Peyer's patch (tissue), 4 donors: ENCODE data around the gene MAST2.
A peak's percentile ranks its signal among the peaks of the same experiment; 100 is the strongest.

Experiments used
- POLR2A ChIP-seq, 2 donors: fragments of 450-650 bp; IDR thresholded peaks; one replicate each; pipeline ENCODE4 v1.5.1; 2017; ENCODE audit warnings: antibody characterized with exemption in 2 of 2, mild to moderate bottlenecking in 2 of 2, moderate library complexity in 2 of 2
- TF ChIP-seq, protein P1 (sequence below), 6 experiments: fragments of 450-650 bp in 4 of 6; fragments of 200-600 bp in 2 of 6; sonication (generic) in 1 of 6; IDR thresholded peaks; one replicate each; pipeline ENCODE4 v1.5.1; 2017 to 2019; ENCODE audit warnings: antibody characterized with exemption in 6 of 6, mild to moderate bottlenecking in 3 of 6, moderate library complexity in 1 of 6

DNA sequence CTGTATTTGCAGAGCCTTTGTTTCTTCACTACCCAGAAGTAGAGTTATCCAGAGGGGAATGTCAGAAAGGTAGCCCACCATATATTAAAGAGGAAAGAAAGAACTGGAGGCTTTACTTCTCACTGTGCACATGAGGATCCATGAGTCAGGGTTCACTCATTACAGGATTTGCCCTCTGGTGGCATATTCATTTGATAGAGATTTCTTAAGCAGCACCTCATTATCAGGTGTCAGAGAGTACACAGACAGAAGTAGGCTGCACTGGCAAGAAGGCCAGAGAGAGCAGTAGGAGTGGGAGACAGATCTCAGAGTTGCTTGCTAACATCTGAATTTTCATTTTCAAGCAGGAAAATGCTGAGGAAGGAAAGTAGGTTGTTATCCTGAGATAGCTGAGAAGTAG is 205.2 kb downstream of the MAST2 start:
- TF ChIP-seq POLR2A (IDR thresholded peaks at IDR 0.05) = no peak
- TF ChIP-seq, protein P1, sequence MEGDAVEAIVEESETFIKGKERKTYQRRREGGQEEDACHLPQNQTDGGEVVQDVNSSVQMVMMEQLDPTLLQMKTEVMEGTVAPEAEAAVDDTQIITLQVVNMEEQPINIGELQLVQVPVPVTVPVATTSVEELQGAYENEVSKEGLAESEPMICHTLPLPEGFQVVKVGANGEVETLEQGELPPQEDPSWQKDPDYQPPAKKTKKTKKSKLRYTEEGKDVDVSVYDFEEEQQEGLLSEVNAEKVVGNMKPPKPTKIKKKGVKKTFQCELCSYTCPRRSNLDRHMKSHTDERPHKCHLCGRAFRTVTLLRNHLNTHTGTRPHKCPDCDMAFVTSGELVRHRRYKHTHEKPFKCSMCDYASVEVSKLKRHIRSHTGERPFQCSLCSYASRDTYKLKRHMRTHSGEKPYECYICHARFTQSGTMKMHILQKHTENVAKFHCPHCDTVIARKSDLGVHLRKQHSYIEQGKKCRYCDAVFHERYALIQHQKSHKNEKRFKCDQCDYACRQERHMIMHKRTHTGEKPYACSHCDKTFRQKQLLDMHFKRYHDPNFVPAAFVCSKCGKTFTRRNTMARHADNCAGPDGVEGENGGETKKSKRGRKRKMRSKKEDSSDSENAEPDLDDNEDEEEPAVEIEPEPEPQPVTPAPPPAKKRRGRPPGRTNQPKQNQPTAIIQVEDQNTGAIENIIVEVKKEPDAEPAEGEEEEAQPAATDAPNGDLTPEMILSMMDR (IDR thresholded peaks at IDR 0.05) = peak in 2 of 6 experiments; percentile 20 to 26
